K562 (cell line): ENCODE measurements around the gene GNAT3. TPM values are rescaled to one million over a fixed set of nuclear protein-coding genes. Genes with fewer than 3 reads are reported as not detected.

Experiments
- ATAC-seq: fragments of 200-7000 bp; cut with Tn5 transposase; 3 replicates; pipeline ENCODE4 v1.9.1; 2020; ENCODE audit warnings: moderate library complexity
- BruUV-seq: library from RNA; stranded (reverse); fragments of 400-500 nt; replicated peaks from 2 replicates; lab custom pipeline; 2021; lab: Mats Ljungman, UMichigan
- CTCF ChIA-PET: fragments of 300-600 bp; formaldehyde crosslinking; extraction: SDS; loops from one replicate; lab custom pipeline; 2021; ENCODE audit warnings: low intra/inter-chr PET ratio; lab: Yijun Ruan, JAX
- POLR2A ChIA-PET: fragments of 300-600, 350-650 bp; sonication (Branson Sonifier 250); formaldehyde crosslinking; extraction: SDS; loops from one replicate; lab custom pipeline; 2021; ENCODE audit warnings: antibody characterized with exemption, inconsistent platforms; lab: Yijun Ruan, JAX
- DNase-seq, 4 experiments: peaks; one replicate each; pipeline versions ENCODE4 v3.0.0 to v3.0.0-alpha.2; 2011 to 2018; ENCODE audit warnings: low spot score in 3 of 4, mixed read lengths in 3 of 4; ENCODE audit errors: extremely low read depth in 1 of 4
- FAIRE-seq: peaks from 2 replicates; lab custom pipeline; 2011; peaks lifted over from hg19 to GRCh38; lab: Jason Lieb, UNC
- H2AFZ ChIP-seq: 2 replicates; pipeline ENCODE4 v1.6.0; 2011; ENCODE audit warnings: low read depth, low read length, control low read depth, inconsistent platforms
- H3K27ac ChIP-seq: fragments of 200-600 bp; 3 replicates; pipeline ENCODE4 v1.8.0; 2011; ENCODE audit warnings: low read depth, mild to moderate bottlenecking, control low read depth, inconsistent platforms, low read length, moderate library complexity, mixed read lengths; ENCODE audit errors: extremely low read depth
- H3K27me3 ChIP-seq, 2 experiments: fragments of 300-600 bp in 1 of 2; 2 replicates in 1 of 2; 3 replicates in 1 of 2; pipeline versions ENCODE4 v1.6.0 to v1.8.0; 2011; ENCODE audit warnings: inconsistent platforms in 2 of 2, low read length in 2 of 2, mild to moderate bottlenecking in 1 of 2, mixed read lengths in 1 of 2, moderate library complexity in 1 of 2; ENCODE audit not compliant: control insufficient read depth in 2 of 2, insufficient read depth in 2 of 2
- H3K36me3 ChIP-seq: fragments of 300-600 bp; 3 replicates; pipeline ENCODE4 v1.8.0; 2011; ENCODE audit warnings: mild to moderate bottlenecking, low read length, inconsistent platforms; ENCODE audit not compliant: control insufficient read depth, insufficient read depth
- H3K4me1 ChIP-seq, 2 experiments: fragments of 200-600 bp in 1 of 2; replicated peaks in 1 of 2; 2 replicates in 1 of 2; 3 replicates in 1 of 2; pipeline versions ENCODE4 v1.5.1 to v1.8.0; 2011; ENCODE audit warnings: inconsistent platforms in 2 of 2, low read length in 2 of 2, mild to moderate bottlenecking in 1 of 2, mixed read lengths in 1 of 2, moderate library complexity in 1 of 2; ENCODE audit not compliant: control insufficient read depth in 2 of 2, insufficient read depth in 2 of 2
- H3K4me2 ChIP-seq: 2 replicates; pipeline ENCODE4 v1.6.1; 2011; ENCODE audit warnings: low read length, control low read depth, inconsistent platforms, mixed read lengths; ENCODE audit not compliant: insufficient read depth
- H3K4me3 ChIP-seq: fragments of 200-600 bp; sonication (generic), shearing (Covaris generic); 2 replicates; pipeline ENCODE4 v1.5.1; 2016; ENCODE audit warnings: control low read depth, inconsistent platforms
- H3K79me2 ChIP-seq: fragments of 200-600 bp; 3 replicates; pipeline ENCODE4 v1.8.0; 2011; ENCODE audit warnings: low read length, inconsistent platforms; ENCODE audit not compliant: control insufficient read depth, insufficient read depth
- H3K9ac ChIP-seq, 2 experiments: 2 replicates each; pipeline versions ENCODE4 v1.6.0 to v1.6.1; 2011; ENCODE audit warnings: low read depth in 2 of 2, low read length in 2 of 2, control low read depth in 1 of 2, inconsistent platforms in 1 of 2, mild to moderate bottlenecking in 1 of 2, mixed read lengths in 1 of 2; ENCODE audit not compliant: insufficient read depth in 1 of 2
- H3K9me1 ChIP-seq: one replicate; pipeline ENCODE4 v1.6.0; 2011; ENCODE audit warnings: inconsistent platforms, mild to moderate bottlenecking, low read length, moderate library complexity; ENCODE audit not compliant: control insufficient read depth, insufficient read depth
- H3K9me3 ChIP-seq: replicated peaks from 2 replicates; pipeline ENCODE4 v1.5.1; 2011; ENCODE audit warnings: low read depth, low read length, inconsistent platforms; ENCODE audit not compliant: control insufficient read depth, insufficient read depth
- H4K20me1 ChIP-seq: replicated peaks from 2 replicates; pipeline ENCODE4 v1.6.1; 2011; ENCODE audit warnings: low read length, inconsistent platforms, mixed read lengths; ENCODE audit not compliant: control insufficient read depth, insufficient read depth
- NONO ChIP-seq, 2 experiments: fragments of 200-400 bp in 1 of 2; fragments of 450-650 bp in 1 of 2; formaldehyde crosslinking in 1 of 2; IDR thresholded peaks; 2 replicates each; pipeline ENCODE4 v1.6.1; 2017; ENCODE audit warnings: low read depth in 2 of 2, mild to moderate bottlenecking in 2 of 2, moderate library complexity in 2 of 2, low read length in 1 of 2
- SMAD3 ChIP-seq: fragments of 450-650 bp; formaldehyde crosslinking; conservative IDR thresholded peaks from 2 replicates; pipeline ENCODE4 v1.4.0; 2020; ENCODE audit warnings: mild to moderate bottlenecking
- TAF15 ChIP-seq: fragments of 200-400 bp; formaldehyde crosslinking; IDR thresholded peaks from 2 replicates; pipeline ENCODE4 v1.6.1; 2017; ENCODE audit warnings: mild to moderate bottlenecking, low read depth, low read length, moderate library complexity
- ZC3H4 ChIP-seq: sonication (generic); formaldehyde crosslinking; IDR thresholded peaks from 2 replicates; pipeline ENCODE4 v1.9.0; 2021; ENCODE audit warnings: missing genetic modification reagents, borderline replicate concordance
- ZNF124 ChIP-seq: sonication (generic); formaldehyde crosslinking; IDR thresholded peaks from 2 replicates; pipeline ENCODE4 v1.8.1; 2022; ENCODE audit warnings: missing genetic modification reagents
- ZNF407 ChIP-seq: fragments of 450-650 bp; IDR thresholded peaks from 2 replicates; pipeline ENCODE4 v1.6.1; 2016; ENCODE audit warnings: low read depth
- ZNF589 ChIP-seq: fragments of 200-800 bp; sonication (Bioruptor generic); IDR thresholded peaks from 2 replicates; pipeline ENCODE4 v1.6.1; 2016; ENCODE audit warnings: low read depth, missing genetic modification characterization, missing compliant biosample characterization
- WGBS: fragments of 100-300 bp; shearing (Covaris generic); methylation state at CpG from one replicate; pipeline ENCODE4 v1.1.6; 2016; ENCODE audit warnings: low coverage, mixed read lengths; ENCODE audit not compliant: insufficient coverage; ENCODE audit errors: missing lambda C conversion rate; 5-methylcytosine and 5-hydroxymethylcytosine counted together
- in situ Hi-C: fragments of 300-500 bp; cut with MboI; formaldehyde crosslinking; loops from 4 replicates; pipeline ENCODE4 v1.15.0; 2018; ENCODE audit warnings: inconsistent platforms, mixed read lengths
- intact Hi-C: fragments of 100-400 bp; cut with micrococcal nuclease; formaldehyde crosslinking; loops from 2 replicates; pipeline ENCODE4 v1.14.2; 2022
- polyA plus RNA-seq, 8 experiments: library from polyadenylated mRNA; depleted of rRNA in 4 of 8; stranded (reverse) in 5 of 8; unstranded in 3 of 8; fragments of >200 nt; fragmentation: Nextera tagmentation in 2 of 8; fragmentation: Illumina TruSeq in 1 of 8; extraction: Ambion mirVana in 2 of 8; extraction: Trizol in 1 of 8; gene quantifications; 2 replicates each; pipeline versions ENCODE4 v1.2.1 to v1.2.3, GENCODE V29; 2011 to 2014; ENCODE audit warnings: inconsistent platforms in 1 of 8, missing spikeins in 1 of 8
- total RNA-seq, 7 experiments: library from RNA; depleted of rRNA in 6 of 7; stranded (reverse); fragments of >200 nt in 6 of 7; fragmentation: Illumina TruSeq in 2 of 7; extraction: Trizol in 2 of 7; gene quantifications; 2 replicates each; pipeline versions ENCODE4 v1.2.1 to v1.2.3, GENCODE V29; 2011 to 2021; ENCODE audit warnings: low replicate concordance in 1 of 7
- TF ChIP-seq, protein P1 (sequence below), 2 experiments: IDR thresholded peaks; 2 replicates each; pipeline ENCODE4 v1.6.1; 2011; ENCODE audit warnings: borderline replicate concordance in 1 of 2, control low read depth in 1 of 2, low read depth in 1 of 2, low read length in 1 of 2, mild to moderate bottlenecking in 1 of 2, mixed read lengths in 1 of 2, moderate library complexity in 1 of 2; ENCODE audit not compliant: insufficient read depth in 1 of 2, insufficient read length in 1 of 2, poor library complexity in 1 of 2, severe bottlenecking in 1 of 2; ENCODE audit errors: extremely low read depth in 1 of 2

Gene GNAT3
- total and polyA plus RNA-seq, 9 of the 15 experiments (the other 6 are each of a cell fraction or from before 2014, with no cell fraction given): not detected

DNA sequence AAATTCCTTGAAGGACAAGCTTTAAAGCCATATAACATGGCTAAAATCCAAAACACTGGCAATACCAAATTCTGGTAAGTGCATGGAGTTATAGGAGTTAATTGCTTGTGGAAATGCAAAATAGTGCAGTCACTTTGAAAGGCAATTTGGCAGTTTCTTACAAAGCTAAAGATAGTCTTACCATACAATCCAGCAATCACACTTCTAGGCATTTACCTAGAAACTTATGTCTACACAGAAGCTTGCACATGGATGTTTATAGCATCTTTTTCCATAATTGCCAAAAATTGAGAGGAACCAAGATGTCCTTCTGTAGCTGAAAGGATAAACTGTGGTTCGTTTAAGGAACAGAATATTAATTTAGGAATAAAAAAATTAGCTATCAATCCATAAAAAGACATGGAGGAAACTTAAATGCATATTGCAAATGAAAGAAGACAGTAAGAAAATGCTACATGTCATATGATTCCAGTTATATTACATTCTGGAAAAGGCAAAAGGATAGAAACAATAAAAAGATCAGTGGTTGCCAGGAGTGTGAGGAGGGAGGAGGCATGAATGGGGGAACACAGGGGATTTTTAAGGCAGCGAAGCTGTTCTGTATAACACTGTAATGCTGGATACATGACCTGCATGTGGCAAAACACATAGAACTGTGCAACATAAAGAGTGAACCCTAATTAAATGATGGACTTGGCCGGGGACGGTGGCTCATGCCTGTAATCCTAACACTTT is 51.9 kb downstream of the GNAT3 start (continued):
- TF ChIP-seq, protein P1, sequence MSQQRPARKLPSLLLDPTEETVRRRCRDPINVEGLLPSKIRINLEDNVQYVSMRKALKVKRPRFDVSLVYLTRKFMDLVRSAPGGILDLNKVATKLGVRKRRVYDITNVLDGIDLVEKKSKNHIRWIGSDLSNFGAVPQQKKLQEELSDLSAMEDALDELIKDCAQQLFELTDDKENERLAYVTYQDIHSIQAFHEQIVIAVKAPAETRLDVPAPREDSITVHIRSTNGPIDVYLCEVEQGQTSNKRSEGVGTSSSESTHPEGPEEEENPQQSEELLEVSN (IDR thresholded peaks at IDR 0.05; ENCODE audit: borderline replicate concordance in 1 of 2, extremely low read depth in 1 of 2, insufficient read depth in 1 of 2, insufficient read length in 1 of 2, low read depth in 1 of 2, low read length in 1 of 2, poor library complexity in 1 of 2, severe bottlenecking in 1 of 2): no peak
- TF ChIP-seq, all 486 proteins: peak for 0

- FAIRE-seq (no peak), ATAC-seq (no peak), DNase-seq (no peak)
- intact Hi-C loops: no loop called here
- Histone ChIP-seq H3K27ac (no peak overlapping the region), H3K9me1 (no peaks in the 10 kb centered on the region), H4K20me1 (no peaks in the 10 kb centered on the region), H3K4me2 (no peak overlapping the region), H3K36me3 (no peaks in the 10 kb centered on the region), H3K27me3 (no peaks in the 10 kb centered on the region), H2AFZ (no peak overlapping the region), H3K9ac (no peak overlapping the region), H3K9me3 (no peaks in the 10 kb centered on the region), H3K4me1 (no peaks in the 10 kb centered on the region), H3K79me2 (no peaks in the 10 kb centered on the region), H3K4me3 (no peak overlapping the region)
- BruUV-seq: no TSS peak
- 2% methylated on average over 6 of the region's 6 CpGs for WGBS
- in situ Hi-C loops: no loop called here
- ChIA-PET POLR2A (no interaction called here), CTCF (no interaction called here)
- TF ChIP-seq ZNF124 (CRISPR knock-in tag) (no peak), NONO (IDR thresholded peaks at IDR 0.05; ENCODE audit: low read depth in 2 of 2, low read length in 1 of 2) (no peak), SMAD3 (CRISPR knock-in tag) (no peak), ZC3H4 (CRISPR knock-in tag) (no peak), ZNF407 (no peak), ZNF589 (no peak), TAF15 (no peak)
These were observed 52.8 kb downstream of the GNAT3 start for GRCh38 chr7:80458822-80459725.
